ENCODE data around the gene METAP1D. TPM values are rescaled to one million over a fixed set of nuclear protein-coding genes. Genes with fewer than 3 reads are reported as not detected.

Gene METAP1D
- total RNA-seq, 1 experiment from 2014 or later = 10.4 TPM

- no peak overlapping the region for H3K27ac Mint-ChIP-seq (ENCODE audit: unreplicated experiment)
- Histone ChIP-seq H3K27me3 (replicated peaks; ENCODE audit: control insufficient read depth, insufficient read depth, low read length) (no peaks in the 10 kb centered on the region), H3K4me1 (no peaks in the 10 kb centered on the region; the same call in 1 of the 2 replicates), H3K9me3 (no peaks in the 10 kb centered on the region), H3K36me3 (ENCODE audit: control insufficient read depth, insufficient read depth, low read length) (peaks cover 1% of the 10 kb centered on the region; the same call in 1 of the 2 replicates), H3K4me3 (ENCODE audit: low read depth, low read length) (no peak overlapping the region)
- intact Hi-C loops (cut with micrococcal nuclease; ENCODE audit: unreplicated experiment) = no loop called here
- peaks cover 16% of the 10 kb centered on the region for H3K36me3 Mint-ChIP-seq (ENCODE audit: insufficient read depth, unreplicated experiment)
- ChIA-PET POLR2A (no interaction called here), CTCF (interaction anchor here (1.4 kb wide), 1 partner anchor 142 kb away, joined by 7 read pairs; no protein-coding TSS in a partner anchor)
- BruUV-seq (replicated peaks) = no TSS peak
- H3K9me3 Mint-ChIP-seq (ENCODE audit: unreplicated experiment) = no peaks in the 10 kb centered on the region
- no peak overlapping the region for H3K4me3 Mint-ChIP-seq (ENCODE audit: unreplicated experiment)
- DNase-seq = no peak
- TF ChIP-seq CTCF (IDR thresholded peaks at IDR 0.05; ENCODE audit: insufficient read depth in 1 of 2, low read depth in 1 of 2, low read length in 1 of 2, severe bottlenecking in 1 of 2, unreplicated experiment in 1 of 2) = no peak
- no peaks in the 10 kb centered on the region for H3K27me3 Mint-ChIP-seq (ENCODE audit: insufficient read depth, unreplicated experiment)
- no peaks in the 10 kb centered on the region for H3K4me1 Mint-ChIP-seq (ENCODE audit: low read depth, unreplicated experiment)
Measured at GRCh38 chr2:171985076-171985475, 14.7 kb upstream of the METAP1D start.

GRCh38 chr2:171986778-171987177 lies 13.0 kb upstream of the METAP1D start:
- H3K4me1 Mint-ChIP-seq (ENCODE audit: low read depth, unreplicated experiment) = no peaks in the 10 kb centered on the region
- TF ChIP-seq CTCF (IDR thresholded peaks at IDR 0.05; ENCODE audit: insufficient read depth in 1 of 2, low read depth in 1 of 2, low read length in 1 of 2, severe bottlenecking in 1 of 2, unreplicated experiment in 1 of 2) = no peak
- Histone ChIP-seq H3K36me3 (ENCODE audit: control insufficient read depth, insufficient read depth, low read length) (peaks cover 1% of the 10 kb centered on the region; the same call in 1 of the 2 replicates), H3K9me3 (no peaks in the 10 kb centered on the region), H3K27me3 (replicated peaks; ENCODE audit: control insufficient read depth, insufficient read depth, low read length) (no peaks in the 10 kb centered on the region), H3K4me3 (ENCODE audit: low read depth, low read length) (no peak overlapping the region), H3K4me1 (no peaks in the 10 kb centered on the region; the same call in 1 of the 2 replicates)
- intact Hi-C loops (cut with micrococcal nuclease; ENCODE audit: unreplicated experiment) = no loop called here
- H3K27me3 Mint-ChIP-seq (ENCODE audit: insufficient read depth, unreplicated experiment) = no peaks in the 10 kb centered on the region
- no peak overlapping the region for H3K4me3 Mint-ChIP-seq (ENCODE audit: unreplicated experiment)
- no peaks in the 10 kb centered on the region for H3K9me3 Mint-ChIP-seq (ENCODE audit: unreplicated experiment)
- POLR2A ChIA-PET = no interaction called here
- no peak overlapping the region for H3K27ac Mint-ChIP-seq (ENCODE audit: unreplicated experiment)
- no TSS peak for BruUV-seq (replicated peaks)
- no peak for DNase-seq
- H3K36me3 Mint-ChIP-seq (ENCODE audit: insufficient read depth, unreplicated experiment) = peaks cover 16% of the 10 kb centered on the region
- CTCF ChIA-PET = no interaction called here

GRCh38 chr2:171991027-171991426 lies 8.7 kb upstream of the METAP1D start:
- H3K27me3 Mint-ChIP-seq (ENCODE audit: insufficient read depth, unreplicated experiment) = no peaks in the 10 kb centered on the region
- H3K27me3 ChIP-seq (replicated peaks; ENCODE audit: control insufficient read depth, insufficient read depth, low read length) = no peaks in the 10 kb centered on the region
- no peaks in the 10 kb centered on the region for H3K4me1 ChIP-seq
- no peaks in the 10 kb centered on the region for H3K4me1 Mint-ChIP-seq (ENCODE audit: low read depth, unreplicated experiment)
- intact Hi-C loops (cut with micrococcal nuclease; ENCODE audit: unreplicated experiment) = no loop called here
- H3K9me3 ChIP-seq = no peaks in the 10 kb centered on the region
- H3K27ac Mint-ChIP-seq (ENCODE audit: unreplicated experiment) = no peak overlapping the region
- BruUV-seq (replicated peaks) = no TSS peak
- H3K4me3 Mint-ChIP-seq (ENCODE audit: unreplicated experiment) = no peak overlapping the region
- H3K9me3 Mint-ChIP-seq (ENCODE audit: unreplicated experiment) = no peaks in the 10 kb centered on the region
- POLR2A ChIA-PET = no interaction called here
- no peaks in the 10 kb centered on the region for H3K36me3 Mint-ChIP-seq (ENCODE audit: insufficient read depth, unreplicated experiment)
- CTCF ChIA-PET = no interaction called here
- no peaks in the 10 kb centered on the region for H3K36me3 ChIP-seq (ENCODE audit: control insufficient read depth, insufficient read depth, low read length)
- H3K4me3 ChIP-seq (ENCODE audit: low read depth, low read length) = no peak overlapping the region
- TF ChIP-seq CTCF (IDR thresholded peaks at IDR 0.05; ENCODE audit: insufficient read depth in 1 of 2, low read depth in 1 of 2, low read length in 1 of 2, severe bottlenecking in 1 of 2, unreplicated experiment in 1 of 2) = no peak
- DNase-seq = no peak
